DND-41 (cell line): ENCODE results near the gene RSPH6A.
"Not testable (repeated sequence)": the region's sequence is repeated elsewhere in the genome, so short reads cannot be mapped to it uniquely, and the experiment has no call there.

Experiments used
- ATAC-seq: fragments of 200-7000 bp; cut with Tn5 transposase; 3 replicates; pipeline ENCODE4 v1.9.1; 2021; ENCODE audit warnings: low read depth; ENCODE audit not compliant: insufficient read depth
- DNase-seq: peaks from one replicate; pipeline ENCODE4 v3.0.0-alpha.2; 2020
- H2AFZ ChIP-seq: 2 replicates; pipeline ENCODE4 v1.6.0; 2012; ENCODE audit warnings: low read depth, low read length
- H3K27ac ChIP-seq: 2 replicates; pipeline ENCODE4 v1.5.1; 2012; ENCODE audit warnings: low read length, inconsistent platforms
- H3K27me3 ChIP-seq: fragments of 200-600 bp; sonication (generic); 2 replicates; pipeline ENCODE4 v1.6.0; 2012; ENCODE audit warnings: low read length, mild to moderate bottlenecking, inconsistent platforms; ENCODE audit not compliant: insufficient read depth, poor library complexity
- H3K36me3 ChIP-seq: 2 replicates; pipeline ENCODE4 v1.5.1; 2012; ENCODE audit warnings: low read length, inconsistent platforms; ENCODE audit not compliant: insufficient read depth
- H3K4me1 ChIP-seq: 2 replicates; pipeline ENCODE4 v1.5.1; 2012; ENCODE audit warnings: mild to moderate bottlenecking, low read length; ENCODE audit not compliant: insufficient read depth
- H3K4me2 ChIP-seq: 2 replicates; pipeline ENCODE4 v1.6.0; 2012; ENCODE audit warnings: mild to moderate bottlenecking, moderate library complexity, low read length, inconsistent platforms; ENCODE audit not compliant: insufficient read depth
- H3K4me3 ChIP-seq, 2 experiments: fragments of 200-600 bp in 1 of 2; shearing (Covaris generic) in 1 of 2; 2 replicates each; pipeline ENCODE4 v1.5.1; 2012 to 2016; ENCODE audit warnings: inconsistent platforms in 2 of 2, low read length in 2 of 2, mild to moderate bottlenecking in 2 of 2, low read depth in 1 of 2, moderate library complexity in 1 of 2
- H3K79me2 ChIP-seq: 2 replicates; pipeline ENCODE4 v1.6.0; 2012; ENCODE audit warnings: low read length, inconsistent platforms; ENCODE audit not compliant: insufficient read depth
- H3K9ac ChIP-seq: 2 replicates; pipeline ENCODE4 v1.6.0; 2012; ENCODE audit warnings: low read depth, mild to moderate bottlenecking, inconsistent platforms, low read length, moderate library complexity
- H3K9me3 ChIP-seq: 2 replicates; pipeline ENCODE4 v1.5.1; 2012; ENCODE audit warnings: low read length, moderate library complexity, mild to moderate bottlenecking, inconsistent platforms; ENCODE audit not compliant: insufficient read depth, severe bottlenecking
- H4K20me1 ChIP-seq: 2 replicates; pipeline ENCODE4 v1.6.0; 2012; ENCODE audit warnings: low read length; ENCODE audit not compliant: insufficient read depth
- CTCF ChIP-seq: IDR thresholded peaks from 2 replicates; pipeline ENCODE4 v1.5.1; 2012; ENCODE audit warnings: borderline replicate concordance, low read length, moderate library complexity, mild to moderate bottlenecking; ENCODE audit not compliant: poor library complexity, severe bottlenecking; ENCODE audit errors: extremely low read depth
- EZH2 ChIP-seq: IDR thresholded peaks from 3 replicates; pipeline ENCODE4 v1.6.1; 2012; ENCODE audit warnings: borderline replicate concordance, low read depth, mild to moderate bottlenecking, moderate library complexity, low read length, inconsistent platforms; ENCODE audit not compliant: severe bottlenecking

RSPH6A gene

GRCh38 chr19:45753548-45753947, 61.6 kb downstream of the RSPH6A start:
- TF ChIP-seq CTCF (no peak), EZH2 (no peak)
- no peak for DNase-seq

GRCh38 chr19:45752639-45753038, 62.5 kb downstream of the RSPH6A start:
- Histone ChIP-seq H2AFZ (no peak overlapping the region), H3K4me3 (no peak overlapping the region), H3K27ac (no peak overlapping the region), H3K9ac (no peak overlapping the region), H3K4me1 (no peaks in the 10 kb centered on the region), H4K20me1 (no peaks in the 10 kb centered on the region), H3K9me3 (no peaks in the 10 kb centered on the region), H3K27me3 (no peaks in the 10 kb centered on the region), H3K79me2 (no peaks in the 10 kb centered on the region), H3K36me3 (no peaks in the 10 kb centered on the region), H3K4me2 (no peak overlapping the region)
- ATAC-seq (no peak), DNase-seq (no peak)
- TF ChIP-seq EZH2 (no peak), CTCF (no peak)

More at GRCh38 chr19:45753548-45753947, 61.6 kb downstream of the RSPH6A start:
- H3K4me3 ChIP-seq = no peak overlapping the region
- no peaks in the 10 kb centered on the region for H3K27me3 ChIP-seq
- no peak overlapping the region for H3K9ac ChIP-seq
- no peak for ATAC-seq
- H3K27ac ChIP-seq = no peak overlapping the region
- no peaks in the 10 kb centered on the region for H3K79me2 ChIP-seq
- H4K20me1 ChIP-seq = no peaks in the 10 kb centered on the region
- no peaks in the 10 kb centered on the region for H3K36me3 ChIP-seq
- no peaks in the 10 kb centered on the region for H3K9me3 ChIP-seq
- H3K4me2 ChIP-seq = no peak overlapping the region
- H2AFZ ChIP-seq = no peak overlapping the region
- no peaks in the 10 kb centered on the region for H3K4me1 ChIP-seq

- not testable (repeated sequence) for DNase-seq, H3K27me3 ChIP-seq, H3K9me3 ChIP-seq, H3K9ac ChIP-seq, H3K27ac ChIP-seq, H3K4me2 ChIP-seq, H3K4me3 ChIP-seq, H3K79me2 ChIP-seq, H2AFZ ChIP-seq, H4K20me1 ChIP-seq, H3K4me1 ChIP-seq, H3K36me3 ChIP-seq, ATAC-seq
These were observed 63.6 kb downstream of the RSPH6A start for GRCh38 chr19:45751483-45751882.

GRCh38 chr19:45747513-45747912, 67.6 kb downstream of the RSPH6A start:
- no peak for TF ChIP-seq CTCF
- TF ChIP-seq EZH2 = no peak
- no peaks in the 10 kb centered on the region for H4K20me1 ChIP-seq
- ATAC-seq (no peak), DNase-seq (no peak)
- peaks cover 14% of the 10 kb centered on the region for H3K27me3 ChIP-seq
- no peaks in the 10 kb centered on the region for H3K79me2 ChIP-seq
- no peaks in the 10 kb centered on the region for H3K36me3 ChIP-seq
- no peak overlapping the region for H3K27ac ChIP-seq
- no peak overlapping the region for H3K4me2 ChIP-seq
- no peak overlapping the region for H3K9ac ChIP-seq
- no peak overlapping the region for H3K4me3 ChIP-seq
- no peaks in the 10 kb centered on the region for H3K4me1 ChIP-seq
- no peak overlapping the region for H2AFZ ChIP-seq
- H3K9me3 ChIP-seq = no peaks in the 10 kb centered on the region
